Testis (tissue), 2 donors: ENCODE data around the gene MUS81.

Source experiments
- POLR2A ChIP-seq: fragments of 450-650 bp; IDR thresholded peaks from one replicate; pipeline ENCODE4 v1.6.1; 2017; ENCODE audit warnings: antibody characterized with exemption, mild to moderate bottlenecking, moderate library complexity
- TF ChIP-seq, protein P1 (sequence below), 3 experiments: fragments of 450-650 bp in 2 of 3; fragments of 200-600 bp in 1 of 3; sonication (generic) in 1 of 3; IDR thresholded peaks; one replicate each; pipeline ENCODE4 v1.5.1; 2016 to 2019; ENCODE audit warnings: antibody characterized with exemption in 3 of 3, mild to moderate bottlenecking in 2 of 3, moderate library complexity in 1 of 3

GRCh38 chr11:65903068-65903481, 42.8 kb downstream of the MUS81 start:
- no peak for TF ChIP-seq POLR2A
- TF ChIP-seq, protein P1, sequence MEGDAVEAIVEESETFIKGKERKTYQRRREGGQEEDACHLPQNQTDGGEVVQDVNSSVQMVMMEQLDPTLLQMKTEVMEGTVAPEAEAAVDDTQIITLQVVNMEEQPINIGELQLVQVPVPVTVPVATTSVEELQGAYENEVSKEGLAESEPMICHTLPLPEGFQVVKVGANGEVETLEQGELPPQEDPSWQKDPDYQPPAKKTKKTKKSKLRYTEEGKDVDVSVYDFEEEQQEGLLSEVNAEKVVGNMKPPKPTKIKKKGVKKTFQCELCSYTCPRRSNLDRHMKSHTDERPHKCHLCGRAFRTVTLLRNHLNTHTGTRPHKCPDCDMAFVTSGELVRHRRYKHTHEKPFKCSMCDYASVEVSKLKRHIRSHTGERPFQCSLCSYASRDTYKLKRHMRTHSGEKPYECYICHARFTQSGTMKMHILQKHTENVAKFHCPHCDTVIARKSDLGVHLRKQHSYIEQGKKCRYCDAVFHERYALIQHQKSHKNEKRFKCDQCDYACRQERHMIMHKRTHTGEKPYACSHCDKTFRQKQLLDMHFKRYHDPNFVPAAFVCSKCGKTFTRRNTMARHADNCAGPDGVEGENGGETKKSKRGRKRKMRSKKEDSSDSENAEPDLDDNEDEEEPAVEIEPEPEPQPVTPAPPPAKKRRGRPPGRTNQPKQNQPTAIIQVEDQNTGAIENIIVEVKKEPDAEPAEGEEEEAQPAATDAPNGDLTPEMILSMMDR (IDR thresholded peaks at IDR 0.05), result no peak
